ENCODE results near the gene FGF13. TPM values are rescaled to one million over a fixed set of nuclear protein-coding genes. Genes with fewer than 3 reads are reported as not detected.

FGF13 gene
- total and polyA plus RNA-seq, 2 donors (not counting 3 experiments of a cell fraction or from before 2014, with no cell fraction given), result 0.07 to 0.20 TPM

DNA sequence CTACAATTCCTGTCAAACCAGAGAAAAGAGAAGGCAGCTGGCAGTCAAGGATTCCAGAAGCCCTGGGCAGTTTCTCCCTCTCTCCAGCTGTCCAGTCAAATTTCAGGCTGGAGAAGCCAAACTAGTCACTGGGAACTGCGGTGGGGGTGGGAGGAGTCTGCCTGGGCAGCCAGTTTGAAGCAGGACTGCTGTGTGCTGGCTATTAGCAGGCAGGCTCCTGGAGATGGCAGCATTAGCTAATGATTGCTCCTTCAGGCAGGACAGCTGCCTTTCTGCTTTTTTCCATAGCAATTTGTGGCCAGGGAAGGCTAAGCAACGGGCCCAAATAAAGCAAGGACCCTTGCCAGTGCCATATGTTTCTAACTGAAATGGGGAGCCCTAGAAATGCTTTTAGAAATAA lies 44.7 kb upstream of the FGF13 start:
- POLR2A ChIA-PET, result no interaction called here
- CTCF ChIA-PET, result no interaction called here
- H2AFZ ChIP-seq (ENCODE audit: low read depth, low read length), result no peak overlapping the region
- dilution Hi-C loops (cut with MboI; ENCODE audit: extremely low pct_ligation_motif_present, low sequenced_read_pairs) (no loop called here), intact Hi-C loops (cut with micrococcal nuclease) (no loop called here)
- no peaks in the 10 kb centered on the region for H4K20me1 ChIP-seq (replicated peaks; ENCODE audit: control insufficient read depth, extremely low read depth, insufficient read depth, low read length)
- no peak overlapping the region for H3K9ac ChIP-seq (replicated peaks; ENCODE audit: extremely low read depth, insufficient read depth, low read length)
- H3K9me3 ChIP-seq (replicated peaks; ENCODE audit: control insufficient read depth, insufficient read depth, low read length), result no peaks in the 10 kb centered on the region
- TF ChIP-seq POLR2A (IDR thresholded peaks at IDR 0.05; ENCODE audit: low read depth, low read length) (no peak), GATA2 (IDR thresholded peaks at IDR 0.05; ENCODE audit: insufficient read depth, insufficient read length, low read depth, low read length) (no peak)
- no peaks in the 10 kb centered on the region for H3K79me2 ChIP-seq (ENCODE audit: control insufficient read depth, insufficient read depth, low read length)
- BruUV-seq (replicated peaks), result no TSS peak
- H3K4me3 ChIP-seq (replicated peaks in 1 of 3; ENCODE audit: insufficient read depth in 1 of 3, low read depth in 1 of 3, low read length in 3 of 3), result no peak overlapping the region
- no peaks in the 10 kb centered on the region for H3K4me1 ChIP-seq (ENCODE audit: control insufficient read depth, extremely low read depth, insufficient read depth, low read length)
- DNase-seq (ENCODE audit: low read depth, low spot score) (no peak), FAIRE-seq (no peak)
- no peaks in the 10 kb centered on the region for H3K9me1 ChIP-seq (replicated peaks; ENCODE audit: control insufficient read depth, extremely low read depth, insufficient read depth, low read length)
- no peak overlapping the region for H3K27ac ChIP-seq (ENCODE audit: insufficient read depth, low read depth, low read length)
- no peaks in the 10 kb centered on the region for H3K27me3 ChIP-seq (ENCODE audit: control insufficient read depth in 2 of 2, insufficient read depth in 2 of 2, low read length in 2 of 2)
- no peak overlapping the region for H3K4me2 ChIP-seq (ENCODE audit: insufficient read depth, low read length)
- no peaks in the 10 kb centered on the region for H3K36me3 ChIP-seq (ENCODE audit: control insufficient read depth in 2 of 2, extremely low read depth in 1 of 2, insufficient read depth in 2 of 2, low read length in 2 of 2)

DNA sequence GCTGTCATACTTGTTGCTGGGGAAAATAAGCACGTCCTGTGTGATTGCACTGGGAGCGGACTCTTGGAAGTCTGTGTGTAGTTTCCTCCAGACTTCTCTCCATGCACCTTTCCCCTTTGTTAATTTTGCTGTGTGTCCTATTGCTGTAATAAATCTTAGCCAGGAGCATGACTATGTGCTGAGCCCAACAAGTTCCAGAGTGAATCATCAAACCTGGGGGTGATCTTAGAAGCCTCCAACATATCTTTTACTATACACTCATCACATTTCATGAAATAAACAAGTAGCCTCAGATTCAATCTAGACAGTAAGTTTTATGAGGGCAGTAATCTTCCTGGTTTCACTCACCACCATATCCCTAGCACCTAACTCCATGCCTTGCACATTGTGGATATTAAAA lies 43.3 kb upstream of the FGF13 start:
- Histone ChIP-seq H3K4me1 (ENCODE audit: control insufficient read depth, extremely low read depth, insufficient read depth, low read length) (no peaks in the 10 kb centered on the region), H3K27me3 (ENCODE audit: control insufficient read depth in 2 of 2, insufficient read depth in 2 of 2, low read length in 2 of 2) (no peaks in the 10 kb centered on the region), H3K9me3 (replicated peaks; ENCODE audit: control insufficient read depth, insufficient read depth, low read length) (no peaks in the 10 kb centered on the region), H3K4me3 (replicated peaks in 1 of 3; ENCODE audit: insufficient read depth in 1 of 3, low read depth in 1 of 3, low read length in 3 of 3) (no peak overlapping the region), H3K9ac (replicated peaks; ENCODE audit: extremely low read depth, insufficient read depth, low read length) (no peak overlapping the region), H4K20me1 (replicated peaks; ENCODE audit: control insufficient read depth, extremely low read depth, insufficient read depth, low read length) (no peaks in the 10 kb centered on the region), H3K9me1 (replicated peaks; ENCODE audit: control insufficient read depth, extremely low read depth, insufficient read depth, low read length) (no peaks in the 10 kb centered on the region), H3K36me3 (ENCODE audit: control insufficient read depth in 2 of 2, extremely low read depth in 1 of 2, insufficient read depth in 2 of 2, low read length in 2 of 2) (no peaks in the 10 kb centered on the region), H3K79me2 (ENCODE audit: control insufficient read depth, insufficient read depth, low read length) (no peaks in the 10 kb centered on the region), H2AFZ (ENCODE audit: low read depth, low read length) (no peak overlapping the region), H3K4me2 (ENCODE audit: insufficient read depth, low read length) (no peak overlapping the region), H3K27ac (ENCODE audit: insufficient read depth, low read depth, low read length) (no peak overlapping the region)
- BruUV-seq (replicated peaks), result no TSS peak
- FAIRE-seq (no peak), DNase-seq (ENCODE audit: low read depth, low spot score) (no peak)
- ChIA-PET POLR2A (no interaction called here), CTCF (no interaction called here)
- dilution Hi-C loops (cut with MboI; ENCODE audit: extremely low pct_ligation_motif_present, low sequenced_read_pairs) (no loop called here), intact Hi-C loops (cut with micrococcal nuclease) (no loop called here)
- no peak for TF ChIP-seq GATA2 (IDR thresholded peaks at IDR 0.05; ENCODE audit: insufficient read depth, insufficient read length, low read depth, low read length)
- TF ChIP-seq EZH2 (IDR thresholded peaks at IDR 0.05; ENCODE audit: borderline replicate concordance, low read depth, low read length, severe bottlenecking), result no peak
- TF ChIP-seq POLR2A (IDR thresholded peaks at IDR 0.05; ENCODE audit: low read depth, low read length), result no peak
- TF ChIP-seq CTCF (IDR thresholded peaks at IDR 0.05; ENCODE audit: extremely low read depth in 1 of 2, insufficient read depth in 1 of 2, low read depth in 1 of 2, low read length in 2 of 2), result no peak
- no peak for TF ChIP-seq MAX (IDR thresholded peaks at IDR 0.05; ENCODE audit: insufficient read depth, insufficient read length)
- no peak for TF ChIP-seq FOS (IDR thresholded peaks at IDR 0.05; ENCODE audit: borderline replicate concordance, insufficient read depth, low read length)
- no peak for TF ChIP-seq POLR2AphosphoS5 (IDR thresholded peaks at IDR 0.05; ENCODE audit: insufficient read depth, low read depth, low read length)
- no peak for TF ChIP-seq MYC (IDR thresholded peaks at IDR 0.05; ENCODE audit: low read depth, low read length)
- no peak for TF ChIP-seq JUN (IDR thresholded peaks at IDR 0.05; ENCODE audit: borderline replicate concordance, insufficient read depth, insufficient read length, low read depth)
